HFFc6 (cell line): ENCODE results near the gene NECAP2. TPM values are rescaled to one million over a fixed set of nuclear protein-coding genes. Genes with fewer than 3 reads are reported as not detected.
"Not testable (repeated sequence)": the region's sequence is repeated elsewhere in the genome, so short reads cannot be mapped to it uniquely, and the experiment has no call there.

Source experiments
- DNase-seq: peaks from one replicate; pipeline ENCODE4 v3.0.0-alpha.2; 2018
- H3K27ac Mint-ChIP-seq: 2 replicates; pipeline ENCODE4 v1.8.0; 2020; ENCODE audit warnings: mild to moderate bottlenecking, mixed read lengths
- H3K27me3 Mint-ChIP-seq: 2 replicates; pipeline ENCODE4 v1.8.0; 2021; ENCODE audit warnings: mild to moderate bottlenecking, moderate library complexity, mixed read lengths; ENCODE audit not compliant: insufficient read depth
- H3K36me3 Mint-ChIP-seq: 2 replicates; pipeline ENCODE4 v1.8.0; 2021; ENCODE audit warnings: low read depth, mixed read lengths
- H3K4me1 Mint-ChIP-seq: 2 replicates; pipeline ENCODE4 v1.8.0; 2020; ENCODE audit warnings: low read depth, mixed read lengths
- H3K4me3 Mint-ChIP-seq: 2 replicates; pipeline ENCODE4 v1.8.0; 2020; ENCODE audit warnings: mild to moderate bottlenecking, moderate library complexity, mixed read lengths
- H3K9me3 Mint-ChIP-seq: 2 replicates; pipeline ENCODE4 v1.8.0; 2020; ENCODE audit warnings: mild to moderate bottlenecking, mixed read lengths
- CTCF ChIP-seq: fragments of 200-600 bp; sonication (generic); IDR thresholded peaks from 2 replicates; pipeline ENCODE4 v1.5.0; 2021; ENCODE audit warnings: antibody characterized with exemption, mild to moderate bottlenecking
- total RNA-seq, 6 experiments: library from RNA; stranded (reverse); fragmentation: NEBNext Ultra II Directional; extraction: Animal tissue kit (Norgen Biotek cat#: 25700); gene quantifications; 2 replicates in 1 of 6; 3 replicates in 5 of 6; pipeline ENCODE4 v1.2.3, GENCODE V29; 2021

The NECAP2 gene
- total RNA-seq, 6 experiments from 2014 or later: 55.6 to 73.1 (median 62.8) TPM

GRCh38 chr1:16497474-16497904 is 57.0 kb downstream of the NECAP2 start:
- Mint-ChIP-seq H3K4me3 (peak overlapping the region; percentile 85), H3K4me1 (peaks cover 18% of the 10 kb centered on the region)
- not testable (repeated sequence) for DNase-seq, H3K27ac Mint-ChIP-seq, H3K36me3 Mint-ChIP-seq, H3K27me3 Mint-ChIP-seq, H3K9me3 Mint-ChIP-seq
- peak; percentile 19; the same call in 1 of the 2 replicates for TF ChIP-seq CTCF

GRCh38 chr1:16498047-16498446 is 57.5 kb downstream of the NECAP2 start:
- H3K4me1 Mint-ChIP-seq: peaks cover 14% of the 10 kb centered on the region
- DNase-seq, H3K9me3 Mint-ChIP-seq, H3K27me3 Mint-ChIP-seq, H3K27ac Mint-ChIP-seq, H3K36me3 Mint-ChIP-seq: not testable (repeated sequence)
- peak overlapping the region; percentile 85 for H3K4me3 Mint-ChIP-seq

GRCh38 chr1:16498573-16499413 is 58.3 kb downstream of the NECAP2 start:
- peaks cover 13% of the 10 kb centered on the region for H3K4me1 Mint-ChIP-seq
- no peaks in the 10 kb centered on the region for H3K9me3 Mint-ChIP-seq
- no peaks in the 10 kb centered on the region for H3K36me3 Mint-ChIP-seq
- H3K27ac Mint-ChIP-seq: no peak overlapping the region; the same call in 1 of the 2 replicates
- DNase-seq: peak; percentile 65
- H3K27me3 Mint-ChIP-seq: peaks cover 2% of the 10 kb centered on the region; the same call in 1 of the 2 replicates
- peak overlapping the region; percentile 92 for H3K4me3 Mint-ChIP-seq
- TF ChIP-seq CTCF: peak; percentile 47; the same call in 1 of the 2 replicates

GRCh38 chr1:16500466-16500865 is 59.9 kb downstream of the NECAP2 start:
- not testable (repeated sequence) for H3K27ac Mint-ChIP-seq, H3K27me3 Mint-ChIP-seq, DNase-seq, H3K9me3 Mint-ChIP-seq, H3K36me3 Mint-ChIP-seq
- Mint-ChIP-seq H3K4me1 (peaks cover 13% of the 10 kb centered on the region), H3K4me3 (peak overlapping the region; percentile 92)

- H3K4me1 Mint-ChIP-seq: peaks cover 13% of the 10 kb centered on the region
- not testable (repeated sequence) for H3K4me3 Mint-ChIP-seq, H3K27ac Mint-ChIP-seq, H3K36me3 Mint-ChIP-seq, H3K27me3 Mint-ChIP-seq, H3K9me3 Mint-ChIP-seq, DNase-seq
Observed at GRCh38 chr1:16500975-16501374, 60.5 kb downstream of the NECAP2 start.

GRCh38 chr1:16501446-16501845 is 60.9 kb downstream of the NECAP2 start:
- not testable (repeated sequence) for H3K27me3 Mint-ChIP-seq, DNase-seq, H3K36me3 Mint-ChIP-seq, H3K9me3 Mint-ChIP-seq, H3K27ac Mint-ChIP-seq, H3K4me3 Mint-ChIP-seq
- H3K4me1 Mint-ChIP-seq: peaks cover 13% of the 10 kb centered on the region

- H3K36me3 Mint-ChIP-seq: no peaks in the 10 kb centered on the region
- no peak for TF ChIP-seq CTCF
- H3K27me3 Mint-ChIP-seq: peaks cover 5% of the 10 kb centered on the region; the same call in 1 of the 2 replicates
- no peak overlapping the region for H3K27ac Mint-ChIP-seq
- DNase-seq: no peak
- H3K4me1 Mint-ChIP-seq: no peaks in the 10 kb centered on the region
- H3K9me3 Mint-ChIP-seq: no peaks in the 10 kb centered on the region
- no peak overlapping the region for H3K4me3 Mint-ChIP-seq
Observed at GRCh38 chr1:16503494-16503893, 63.0 kb downstream of the NECAP2 start.

GRCh38 chr1:16505870-16506269 is 65.3 kb downstream of the NECAP2 start:
- not testable (repeated sequence) for H3K36me3 Mint-ChIP-seq, H3K9me3 Mint-ChIP-seq, H3K27me3 Mint-ChIP-seq, H3K27ac Mint-ChIP-seq, H3K4me1 Mint-ChIP-seq, H3K4me3 Mint-ChIP-seq
- DNase-seq: peak; percentile 35

- not testable (repeated sequence) for DNase-seq, H3K27me3 Mint-ChIP-seq, H3K27ac Mint-ChIP-seq, H3K36me3 Mint-ChIP-seq, H3K9me3 Mint-ChIP-seq, H3K4me1 Mint-ChIP-seq, H3K4me3 Mint-ChIP-seq
Observed at GRCh38 chr1:16506364-16507136, 66.0 kb downstream of the NECAP2 start.

GRCh38 chr1:16508861-16509445 is 68.4 kb downstream of the NECAP2 start:
- not testable (repeated sequence) for H3K4me3 Mint-ChIP-seq, DNase-seq, H3K27ac Mint-ChIP-seq, H3K36me3 Mint-ChIP-seq, H3K9me3 Mint-ChIP-seq, H3K27me3 Mint-ChIP-seq, H3K4me1 Mint-ChIP-seq
